HFFc6 (cell line): Measurements from ENCODE around the gene NELFA. TPM values are rescaled to one million over a fixed set of nuclear protein-coding genes. Genes with fewer than 3 reads are reported as not detected.

Experiments
- DNase-seq: peaks from one replicate; pipeline ENCODE4 v3.0.0-alpha.2; 2018
- H3K27ac Mint-ChIP-seq: 2 replicates; pipeline ENCODE4 v1.8.0; 2020; ENCODE audit warnings: mild to moderate bottlenecking, mixed read lengths
- H3K27me3 Mint-ChIP-seq: 2 replicates; pipeline ENCODE4 v1.8.0; 2021; ENCODE audit warnings: mild to moderate bottlenecking, moderate library complexity, mixed read lengths; ENCODE audit not compliant: insufficient read depth
- H3K36me3 Mint-ChIP-seq: 2 replicates; pipeline ENCODE4 v1.8.0; 2021; ENCODE audit warnings: low read depth, mixed read lengths
- H3K4me1 Mint-ChIP-seq: 2 replicates; pipeline ENCODE4 v1.8.0; 2020; ENCODE audit warnings: low read depth, mixed read lengths
- H3K4me3 Mint-ChIP-seq: 2 replicates; pipeline ENCODE4 v1.8.0; 2020; ENCODE audit warnings: mild to moderate bottlenecking, moderate library complexity, mixed read lengths
- H3K9me3 Mint-ChIP-seq: 2 replicates; pipeline ENCODE4 v1.8.0; 2020; ENCODE audit warnings: mild to moderate bottlenecking, mixed read lengths
- CTCF ChIP-seq: fragments of 200-600 bp; sonication (generic); IDR thresholded peaks from 2 replicates; pipeline ENCODE4 v1.5.0; 2021; ENCODE audit warnings: antibody characterized with exemption, mild to moderate bottlenecking
- total RNA-seq, 6 experiments: library from RNA; stranded (reverse); fragmentation: NEBNext Ultra II Directional; extraction: Animal tissue kit (Norgen Biotek cat#: 25700); gene quantifications; 2 replicates in 1 of 6; 3 replicates in 5 of 6; pipeline ENCODE4 v1.2.3, GENCODE V29; 2021

The NELFA gene
- total RNA-seq, 6 experiments from 2014 or later: 19.2 to 21.2 (median 20.2) TPM

GRCh38 chr4:1948892-1949436, 59.8 kb downstream of the NELFA start:
- Mint-ChIP-seq H3K27me3 (no peaks in the 10 kb centered on the region), H3K36me3 (peaks cover 6% of the 10 kb centered on the region; the same call in 1 of the 2 replicates), H3K4me3 (no peak overlapping the region), H3K27ac (no peak overlapping the region), H3K4me1 (no peaks in the 10 kb centered on the region), H3K9me3 (no peaks in the 10 kb centered on the region)
- TF ChIP-seq CTCF: 0 out of 2 replicates have a peak, but pooled peaks have one; percentile 8
- no peak for DNase-seq

- Mint-ChIP-seq H3K4me1 (no peaks in the 10 kb centered on the region), H3K27ac (no peak overlapping the region), H3K4me3 (no peak overlapping the region), H3K27me3 (no peaks in the 10 kb centered on the region), H3K36me3 (peaks cover 10% of the 10 kb centered on the region; the same call in 1 of the 2 replicates), H3K9me3 (no peaks in the 10 kb centered on the region)
- no peak for TF ChIP-seq CTCF
- no peak for DNase-seq
Observed at GRCh38 chr4:1948232-1948631, 60.5 kb downstream of the NELFA start.

- Mint-ChIP-seq H3K36me3 (peaks cover 22% of the 10 kb centered on the region), H3K27ac (no peak overlapping the region), H3K9me3 (no peaks in the 10 kb centered on the region), H3K4me1 (peaks cover 5% of the 10 kb centered on the region), H3K27me3 (no peaks in the 10 kb centered on the region), H3K4me3 (no peak overlapping the region)
- no peak for DNase-seq
- no peak for TF ChIP-seq CTCF
Observed at GRCh38 chr4:1945912-1946311, 62.9 kb downstream of the NELFA start.

GRCh38 chr4:1945124-1945895, 63.5 kb downstream of the NELFA start:
- H3K27me3 Mint-ChIP-seq: no peaks in the 10 kb centered on the region; the same call in 1 of the 2 replicates
- no peak overlapping the region for H3K27ac Mint-ChIP-seq
- H3K4me3 Mint-ChIP-seq: no peak overlapping the region
- no peaks in the 10 kb centered on the region for H3K9me3 Mint-ChIP-seq
- no peak for TF ChIP-seq CTCF
- DNase-seq: no peak
- peaks cover 25% of the 10 kb centered on the region for H3K36me3 Mint-ChIP-seq
- peaks cover 11% of the 10 kb centered on the region for H3K4me1 Mint-ChIP-seq

- no peaks in the 10 kb centered on the region; the same call in 1 of the 2 replicates for H3K27me3 Mint-ChIP-seq
- H3K9me3 Mint-ChIP-seq: no peaks in the 10 kb centered on the region
- peaks cover 29% of the 10 kb centered on the region for H3K36me3 Mint-ChIP-seq
- no peak overlapping the region for H3K4me3 Mint-ChIP-seq
- no peak for DNase-seq
- no peak for TF ChIP-seq CTCF
- peaks cover 25% of the 10 kb centered on the region for H3K4me1 Mint-ChIP-seq
- no peak overlapping the region for H3K27ac Mint-ChIP-seq
Observed at GRCh38 chr4:1943928-1944327, 64.8 kb downstream of the NELFA start.
